Measurements from ENCODE around the gene UBB. TPM values are rescaled to one million over a fixed set of nuclear protein-coding genes. Genes with fewer than 3 reads are reported as not detected.

The UBB gene
- total RNA-seq: 1,000 to 10,000 TPM; 1,560 to 1,757 (median 1,606) TPM
- long read RNA-seq, donor 1, transcript UBB-201 (2 exons, 1,225 nt): major isoform, 364 of 371 reads
- long read RNA-seq, donor 1, partial matches to known transcripts: 0 of 371 reads
- long read RNA-seq, donor 1, other reads (novel, unspliced or antisense): 7 of 371 reads
- long read RNA-seq, donor 2, transcript UBB-201 (2 exons, 1,225 nt): major isoform, 223 of 237 reads
- long read RNA-seq, donor 2, partial matches to known transcripts: 0 of 237 reads
- long read RNA-seq, donor 2, other reads (novel, unspliced or antisense): 8 of 237 reads

DNA sequence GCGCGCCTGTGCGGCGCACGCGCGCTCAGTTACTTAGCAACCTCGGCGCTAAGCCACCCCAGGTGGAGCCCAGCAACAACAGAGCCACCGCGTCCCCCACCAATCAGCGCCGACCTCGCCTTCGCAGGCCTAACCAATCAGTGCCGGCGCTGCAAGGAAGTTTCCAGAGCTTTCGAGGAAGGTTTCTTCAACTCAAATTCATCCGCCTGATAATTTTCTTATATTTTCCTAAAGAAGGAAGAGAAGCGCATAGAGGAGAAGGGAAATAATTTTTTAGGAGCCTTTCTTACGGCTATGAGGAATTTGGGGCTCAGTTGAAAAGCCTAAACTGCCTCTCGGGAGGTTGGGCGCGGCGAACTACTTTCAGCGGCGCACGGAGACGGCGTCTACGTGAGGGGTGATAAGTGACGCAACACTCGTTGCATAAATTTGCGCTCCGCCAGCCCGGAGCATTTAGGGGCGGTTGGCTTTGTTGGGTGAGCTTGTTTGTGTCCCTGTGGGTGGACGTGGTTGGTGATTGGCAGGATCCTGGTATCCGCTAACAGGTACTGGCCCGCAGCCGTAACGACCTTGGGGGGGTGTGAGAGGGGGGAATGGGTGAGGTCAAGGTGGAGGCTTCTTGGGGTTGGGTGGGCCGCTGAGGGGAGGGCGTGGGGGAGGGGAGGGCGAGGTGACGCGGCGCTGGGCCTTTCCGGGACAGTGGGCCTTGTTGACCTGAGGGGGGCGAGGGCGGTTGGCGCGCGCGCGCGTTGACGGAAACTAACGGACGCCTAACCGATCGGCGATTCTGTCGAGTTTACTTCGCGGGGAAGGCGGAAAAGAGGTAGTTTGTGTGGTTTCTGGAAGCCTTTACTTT lies at the start of gene UBB:
Gene UBB, plus strand, starts transcription at position 452 of the 856 bp plus-strand sequence. CDS start 817 bp downstream, outside the sequence.
- Histone ChIP-seq H3K4me3 (peak within 1 kb of the TSS; percentile 56), H3K9me3 (no peaks in the 10 kb centered on the region), H3K4me1 (ENCODE audit: low read depth) (peaks cover 29% of the 10 kb centered on the region), H3K36me3 (ENCODE audit: low read depth) (no peaks in the 10 kb centered on the region)
- DNase-seq: peak; percentile 96 to 98 (median 96)
- peak; percentile 95 for ATAC-seq
- TF ChIP-seq, protein P1, sequence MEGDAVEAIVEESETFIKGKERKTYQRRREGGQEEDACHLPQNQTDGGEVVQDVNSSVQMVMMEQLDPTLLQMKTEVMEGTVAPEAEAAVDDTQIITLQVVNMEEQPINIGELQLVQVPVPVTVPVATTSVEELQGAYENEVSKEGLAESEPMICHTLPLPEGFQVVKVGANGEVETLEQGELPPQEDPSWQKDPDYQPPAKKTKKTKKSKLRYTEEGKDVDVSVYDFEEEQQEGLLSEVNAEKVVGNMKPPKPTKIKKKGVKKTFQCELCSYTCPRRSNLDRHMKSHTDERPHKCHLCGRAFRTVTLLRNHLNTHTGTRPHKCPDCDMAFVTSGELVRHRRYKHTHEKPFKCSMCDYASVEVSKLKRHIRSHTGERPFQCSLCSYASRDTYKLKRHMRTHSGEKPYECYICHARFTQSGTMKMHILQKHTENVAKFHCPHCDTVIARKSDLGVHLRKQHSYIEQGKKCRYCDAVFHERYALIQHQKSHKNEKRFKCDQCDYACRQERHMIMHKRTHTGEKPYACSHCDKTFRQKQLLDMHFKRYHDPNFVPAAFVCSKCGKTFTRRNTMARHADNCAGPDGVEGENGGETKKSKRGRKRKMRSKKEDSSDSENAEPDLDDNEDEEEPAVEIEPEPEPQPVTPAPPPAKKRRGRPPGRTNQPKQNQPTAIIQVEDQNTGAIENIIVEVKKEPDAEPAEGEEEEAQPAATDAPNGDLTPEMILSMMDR (IDR thresholded peaks at IDR 0.05): no peak
- intact Hi-C loops (cut with DNase I, micrococcal nuclease): no loop called here

DNA sequence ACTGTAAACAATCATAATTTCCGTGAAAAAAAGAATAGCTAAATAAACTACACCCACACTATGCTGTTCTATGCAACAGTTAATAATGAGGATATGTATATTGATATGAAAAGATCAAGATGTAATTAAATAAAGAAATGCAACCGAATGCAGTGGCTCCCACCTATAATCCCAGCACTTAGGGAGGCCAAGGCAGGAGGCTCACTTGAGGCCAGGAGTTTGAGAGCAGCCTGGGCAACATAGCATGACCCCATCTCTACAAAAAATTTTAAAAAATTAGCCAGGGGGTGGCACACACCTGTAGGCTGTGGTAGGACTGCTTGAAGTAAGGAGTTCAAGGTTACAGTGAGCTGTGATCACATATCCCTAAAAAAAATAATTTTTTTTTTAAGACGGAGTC lies 42.5 kb upstream of the UBB start:
- no peak for DNase-seq
- TF ChIP-seq, protein P1 (IDR thresholded peaks at IDR 0.05): no peak
- Histone ChIP-seq H3K36me3 (ENCODE audit: low read depth) (no peaks in the 10 kb centered on the region), H3K4me3 (no peak overlapping the region), H3K9me3 (no peaks in the 10 kb centered on the region), H3K4me1 (ENCODE audit: low read depth) (no peaks in the 10 kb centered on the region)
- intact Hi-C loops (cut with DNase I, micrococcal nuclease): no loop called here
- no peak for ATAC-seq

DNA sequence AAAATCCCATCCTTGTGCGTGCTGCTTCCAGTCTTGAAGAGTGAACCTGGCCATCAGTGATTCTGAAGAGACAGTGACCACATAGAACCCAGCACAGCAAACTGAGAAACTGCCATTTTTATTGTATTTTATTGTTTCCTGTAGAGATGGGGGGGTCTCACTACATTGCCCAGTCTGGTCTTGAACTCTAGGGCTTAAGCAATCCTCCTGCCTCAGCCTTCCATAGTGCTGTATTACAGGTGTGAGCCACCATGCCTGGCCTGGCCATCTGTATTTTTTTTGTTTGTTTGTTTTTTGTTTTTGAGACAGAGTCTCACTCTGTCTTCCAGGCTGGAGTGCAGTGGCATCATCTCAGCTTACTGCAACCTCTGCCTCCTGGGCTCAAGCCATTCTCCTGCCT lies 41.5 kb upstream of the UBB start:
- ATAC-seq: no peak
- H3K9me3 ChIP-seq: no peaks in the 10 kb centered on the region
- intact Hi-C loops (cut with DNase I, micrococcal nuclease): no loop called here
- no peak overlapping the region for H3K4me3 ChIP-seq
- no peaks in the 10 kb centered on the region for H3K36me3 ChIP-seq (ENCODE audit: low read depth)
- no peaks in the 10 kb centered on the region for H3K4me1 ChIP-seq (ENCODE audit: low read depth)
- no peak for DNase-seq
- TF ChIP-seq, protein P1 (IDR thresholded peaks at IDR 0.05): no peak

DNA sequence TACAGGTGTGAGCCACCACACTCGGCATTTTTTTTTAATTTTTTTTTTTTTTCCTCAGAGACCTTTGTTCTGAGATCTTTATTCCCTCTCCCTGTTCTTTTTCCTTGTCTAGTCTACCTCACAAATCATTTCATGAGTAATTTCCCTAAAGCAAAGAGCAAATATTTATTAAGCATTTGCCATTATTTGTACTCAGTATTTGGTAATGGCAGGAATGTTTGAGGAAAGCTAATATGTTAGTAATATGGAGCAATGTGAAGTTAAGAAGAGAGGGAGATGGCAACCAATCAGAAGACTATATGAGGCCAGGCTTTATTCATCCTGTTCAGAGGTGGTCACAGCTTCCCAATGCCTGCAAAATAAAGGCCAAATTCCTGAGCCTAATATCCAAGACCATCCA lies 40.9 kb upstream of the UBB start:
- Histone ChIP-seq H3K4me1 (ENCODE audit: low read depth) (no peaks in the 10 kb centered on the region), H3K4me3 (no peak overlapping the region), H3K9me3 (no peaks in the 10 kb centered on the region), H3K36me3 (ENCODE audit: low read depth) (no peaks in the 10 kb centered on the region)
- DNase-seq (no peak), ATAC-seq (no peak)
- TF ChIP-seq, protein P1 (IDR thresholded peaks at IDR 0.05): no peak
- intact Hi-C loops (cut with DNase I, micrococcal nuclease): no loop called here

DNA sequence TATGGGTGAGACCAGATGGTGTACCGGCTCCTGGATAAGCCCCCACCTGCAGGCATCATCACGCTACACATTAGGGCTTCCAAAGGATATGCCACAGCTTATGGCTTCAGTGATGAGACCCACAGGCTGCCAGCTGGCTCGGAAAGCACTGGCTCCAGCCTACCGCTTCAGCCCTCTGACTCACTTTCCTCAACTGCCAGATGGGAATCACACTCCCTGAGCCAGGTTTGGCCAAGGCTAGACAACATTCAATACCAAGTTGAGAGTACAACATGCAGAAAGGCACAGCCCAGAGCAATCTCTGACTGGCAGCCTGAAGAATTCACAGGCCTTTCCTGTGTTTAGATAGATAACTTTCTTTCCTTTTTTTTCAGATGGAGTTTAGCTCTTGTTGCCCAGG lies 37.9 kb upstream of the UBB start:
- no peak for DNase-seq
- Histone ChIP-seq H3K36me3 (ENCODE audit: low read depth) (no peaks in the 10 kb centered on the region), H3K4me1 (ENCODE audit: low read depth) (no peaks in the 10 kb centered on the region), H3K9me3 (no peaks in the 10 kb centered on the region), H3K4me3 (no peak overlapping the region)
- TF ChIP-seq, protein P1 (IDR thresholded peaks at IDR 0.05): no peak
- intact Hi-C loops (cut with DNase I, micrococcal nuclease): no loop called here
- ATAC-seq: no peak

Measured in mucosa of descending colon (tissue), 3 donors.